ENCODE data around the gene NARS2.

Gene NARS2

GRCh38 chr11:78390809-78391208 is 183.9 kb downstream of the NARS2 start:
- Histone ChIP-seq H4K20me1 (ENCODE audit: insufficient read depth, low read length) (no peaks in the 10 kb centered on the region), H3K36me3 (ENCODE audit: insufficient read depth, low read length) (no peaks in the 10 kb centered on the region), H3K27me3 (ENCODE audit: insufficient read depth, low read length) (peaks cover 5% of the 10 kb centered on the region; the same call in 1 of the 2 replicates), H3K9ac (ENCODE audit: low read length) (no peak overlapping the region), H3K4me1 (ENCODE audit: insufficient read depth, low read length, severe bottlenecking) (no peaks in the 10 kb centered on the region), H3K27ac (ENCODE audit: low read depth, low read length, poor library complexity, severe bottlenecking) (no peak overlapping the region), H3F3A (ENCODE audit: insufficient read depth, low read length) (no peaks in the 10 kb centered on the region), H3K4me2 (ENCODE audit: low read length) (no peak overlapping the region), H2AFZ (ENCODE audit: low read length) (no peak overlapping the region), H3K9me3 (ENCODE audit: low read length) (no peaks in the 10 kb centered on the region), H3K79me2 (ENCODE audit: insufficient read depth, low read length) (no peaks in the 10 kb centered on the region), H3K9me2 (ENCODE audit: low read depth, low read length) (no peaks in the 10 kb centered on the region), H3K4me3 (ENCODE audit: low read depth, low read length, poor library complexity, severe bottlenecking) (no peak overlapping the region)
- TF ChIP-seq, protein P1, sequence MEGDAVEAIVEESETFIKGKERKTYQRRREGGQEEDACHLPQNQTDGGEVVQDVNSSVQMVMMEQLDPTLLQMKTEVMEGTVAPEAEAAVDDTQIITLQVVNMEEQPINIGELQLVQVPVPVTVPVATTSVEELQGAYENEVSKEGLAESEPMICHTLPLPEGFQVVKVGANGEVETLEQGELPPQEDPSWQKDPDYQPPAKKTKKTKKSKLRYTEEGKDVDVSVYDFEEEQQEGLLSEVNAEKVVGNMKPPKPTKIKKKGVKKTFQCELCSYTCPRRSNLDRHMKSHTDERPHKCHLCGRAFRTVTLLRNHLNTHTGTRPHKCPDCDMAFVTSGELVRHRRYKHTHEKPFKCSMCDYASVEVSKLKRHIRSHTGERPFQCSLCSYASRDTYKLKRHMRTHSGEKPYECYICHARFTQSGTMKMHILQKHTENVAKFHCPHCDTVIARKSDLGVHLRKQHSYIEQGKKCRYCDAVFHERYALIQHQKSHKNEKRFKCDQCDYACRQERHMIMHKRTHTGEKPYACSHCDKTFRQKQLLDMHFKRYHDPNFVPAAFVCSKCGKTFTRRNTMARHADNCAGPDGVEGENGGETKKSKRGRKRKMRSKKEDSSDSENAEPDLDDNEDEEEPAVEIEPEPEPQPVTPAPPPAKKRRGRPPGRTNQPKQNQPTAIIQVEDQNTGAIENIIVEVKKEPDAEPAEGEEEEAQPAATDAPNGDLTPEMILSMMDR (IDR thresholded peaks at IDR 0.05; ENCODE audit: low read length): no peak
- TF ChIP-seq EZH2 (IDR thresholded peaks at IDR 0.05; ENCODE audit: borderline replicate concordance, low read length): no peak

GRCh38 chr11:78386215-78386941 is 188.3 kb downstream of the NARS2 start:
- 0 out of 2 replicates have a peak, but pooled peaks cover 5% of the 10 kb centered on the region for H3K9me3 ChIP-seq (ENCODE audit: low read length)
- no peak overlapping the region for H3K4me2 ChIP-seq (ENCODE audit: low read length)
- H3K4me1 ChIP-seq (ENCODE audit: insufficient read depth, low read length, severe bottlenecking): no peaks in the 10 kb centered on the region
- no peaks in the 10 kb centered on the region for H3K79me2 ChIP-seq (ENCODE audit: insufficient read depth, low read length)
- H3K27ac ChIP-seq (ENCODE audit: low read depth, low read length, poor library complexity, severe bottlenecking): no peak overlapping the region
- H3F3A ChIP-seq (ENCODE audit: insufficient read depth, low read length): no peaks in the 10 kb centered on the region
- H4K20me1 ChIP-seq (ENCODE audit: insufficient read depth, low read length): no peaks in the 10 kb centered on the region
- TF ChIP-seq, protein P1 (IDR thresholded peaks at IDR 0.05; ENCODE audit: low read length): no peak
- no peak for TF ChIP-seq EZH2 (IDR thresholded peaks at IDR 0.05; ENCODE audit: borderline replicate concordance, low read length)
- H3K9ac ChIP-seq (ENCODE audit: low read length): no peak overlapping the region
- H3K4me3 ChIP-seq (ENCODE audit: low read depth, low read length, poor library complexity, severe bottlenecking): no peak overlapping the region
- H2AFZ ChIP-seq (ENCODE audit: low read length): no peak overlapping the region
- no peaks in the 10 kb centered on the region for H3K9me2 ChIP-seq (ENCODE audit: low read depth, low read length)
- no peaks in the 10 kb centered on the region for H3K27me3 ChIP-seq (ENCODE audit: insufficient read depth, low read length)
- no peaks in the 10 kb centered on the region for H3K36me3 ChIP-seq (ENCODE audit: insufficient read depth, low read length)
